Measurements from ENCODE around the gene ACOX3.

GRCh38 chr4:8345053-8345945 is 95.2 kb downstream of the ACOX3 start:
- no peak for TF ChIP-seq SP1 (IDR thresholded peaks at IDR 0.05)
- no peak for TF ChIP-seq ATF3 (IDR thresholded peaks at IDR 0.05)
- no peak for TF ChIP-seq CTCF (IDR thresholded peaks at IDR 0.05; ENCODE audit: low read depth, low read length, missing input control)
- no peak for TF ChIP-seq JUND (IDR thresholded peaks at IDR 0.05)

Measured in liver (tissue), 3 donors.